Glutamatergic neuron (in vitro differentiated cells): ENCODE measurements around the gene P2RY2. TPM values are rescaled to one million over a fixed set of nuclear protein-coding genes. Genes with fewer than 3 reads are reported as not detected.
A peak's percentile ranks its signal among the peaks of the same experiment; 100 is the strongest.

ENCODE experiments used
- DNase-seq: peaks from one replicate; pipeline ENCODE4 v3.0.0; 2022
- H3K27ac Mint-ChIP-seq: one replicate; pipeline ENCODE4 v1.8.0; 2020; ENCODE audit warnings: mild to moderate bottlenecking, mixed read lengths, inconsistent platforms; ENCODE audit not compliant: unreplicated experiment
- H3K27me3 Mint-ChIP-seq: one replicate; pipeline ENCODE4 v1.8.0; 2020; ENCODE audit warnings: mild to moderate bottlenecking, moderate library complexity, mixed read lengths, inconsistent platforms; ENCODE audit not compliant: unreplicated experiment
- H3K36me3 Mint-ChIP-seq: one replicate; pipeline ENCODE4 v1.8.0; 2020; ENCODE audit warnings: mild to moderate bottlenecking, mixed read lengths, inconsistent platforms; ENCODE audit not compliant: unreplicated experiment
- H3K4me1 Mint-ChIP-seq: one replicate; pipeline ENCODE4 v1.8.0; 2020; ENCODE audit warnings: mild to moderate bottlenecking, low read depth, mixed read lengths, inconsistent platforms; ENCODE audit not compliant: unreplicated experiment
- H3K4me3 Mint-ChIP-seq: one replicate; pipeline ENCODE4 v1.8.0; 2020; ENCODE audit warnings: mild to moderate bottlenecking, mixed read lengths, inconsistent platforms; ENCODE audit not compliant: unreplicated experiment
- H3K9me3 Mint-ChIP-seq: one replicate; pipeline ENCODE4 v1.8.0; 2020; ENCODE audit warnings: mild to moderate bottlenecking, moderate library complexity, mixed read lengths, inconsistent platforms; ENCODE audit not compliant: unreplicated experiment
- CTCF ChIP-seq: fragments of 200-600 bp; sonication (generic); IDR thresholded peaks from one replicate; pipeline ENCODE4 v1.5.0; 2021; ENCODE audit not compliant: partially characterized antibody, unreplicated experiment
- total RNA-seq: library from RNA; stranded (reverse); fragmentation: NEBNext Ultra II Directional; extraction: Animal tissue kit (Norgen Biotek cat#: 25700); gene quantifications from one replicate; pipeline ENCODE4 v1.2.1, GENCODE V29; 2021; ENCODE audit not compliant: unreplicated experiment

The P2RY2 gene
- total RNA-seq, 1 donor from 2014 or later = 0.69 TPM

DNA sequence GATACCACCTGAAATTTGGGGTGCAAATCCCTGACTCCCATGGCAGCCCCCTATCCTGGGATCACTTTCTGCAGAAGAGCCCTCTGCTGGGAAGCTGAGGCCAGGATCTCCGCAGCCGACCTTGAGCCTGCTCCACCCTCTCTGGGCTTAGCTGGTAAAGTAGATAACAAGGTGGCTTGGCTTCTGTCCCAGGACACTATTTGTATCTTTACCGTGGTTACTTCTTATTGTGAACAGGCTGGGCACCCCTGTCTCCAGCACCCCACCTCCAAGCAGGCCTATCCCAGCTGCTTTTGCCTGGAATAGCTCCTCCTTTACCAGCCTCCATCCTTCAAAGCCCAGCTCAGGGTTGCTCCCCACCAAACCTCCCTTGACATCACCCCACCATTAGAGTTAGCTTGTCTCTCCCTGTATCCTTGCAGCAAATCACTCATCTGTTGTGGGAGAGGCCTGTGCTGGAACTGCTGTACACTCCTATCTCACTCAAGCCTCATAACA lies 35.2 kb upstream of the P2RY2 start:
- H3K4me1 Mint-ChIP-seq = no peaks in the 10 kb centered on the region
- peaks cover 2% of the 10 kb centered on the region for H3K27me3 Mint-ChIP-seq
- no peak for TF ChIP-seq CTCF
- no peaks in the 10 kb centered on the region for H3K9me3 Mint-ChIP-seq
- no peaks in the 10 kb centered on the region for H3K36me3 Mint-ChIP-seq
- DNase-seq = no peak
- no peak overlapping the region for H3K4me3 Mint-ChIP-seq
- H3K27ac Mint-ChIP-seq = no peak overlapping the region

GRCh38 chr11:73184953-73185671 lies 33.0 kb upstream of the P2RY2 start:
- Mint-ChIP-seq H3K27me3 (no peaks in the 10 kb centered on the region), H3K4me1 (peaks cover 1% of the 10 kb centered on the region), H3K36me3 (no peaks in the 10 kb centered on the region), H3K27ac (no peak overlapping the region), H3K9me3 (no peaks in the 10 kb centered on the region), H3K4me3 (no peak overlapping the region)
- peak; percentile 74 for TF ChIP-seq CTCF
- peak; percentile 79 for DNase-seq

DNA sequence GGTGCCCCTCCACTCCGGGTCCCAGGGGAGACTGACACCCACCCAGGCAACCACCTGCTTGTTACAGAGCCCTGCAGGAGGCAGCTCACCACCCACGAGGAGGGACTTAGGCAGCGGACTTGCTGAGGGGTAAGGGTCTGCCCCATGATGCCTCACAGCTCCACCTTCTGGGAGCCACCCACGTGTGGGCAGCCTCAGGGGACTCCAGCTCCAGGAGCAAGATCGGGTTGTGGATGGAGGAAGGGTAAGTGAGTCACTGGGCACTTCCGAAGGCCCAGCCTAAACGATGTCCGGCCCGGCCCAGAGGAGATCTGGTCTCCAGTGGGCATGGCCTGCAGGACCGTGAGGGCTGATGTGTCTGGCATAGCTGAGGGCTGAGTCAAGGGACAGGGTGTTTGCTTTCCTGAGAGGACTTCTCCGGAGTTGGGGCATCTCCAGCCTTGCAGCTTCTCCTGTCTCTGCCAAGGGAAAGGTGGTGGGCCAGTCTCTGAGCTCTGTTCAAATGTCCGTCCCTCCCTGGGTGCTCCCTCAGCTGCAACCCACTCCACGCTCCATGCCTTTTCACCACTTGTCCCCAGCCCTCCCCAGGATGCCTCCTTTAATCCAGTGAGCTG lies 32.3 kb upstream of the P2RY2 start:
- Mint-ChIP-seq H3K27ac (no peak overlapping the region), H3K36me3 (no peaks in the 10 kb centered on the region), H3K9me3 (no peaks in the 10 kb centered on the region), H3K27me3 (no peaks in the 10 kb centered on the region), H3K4me1 (peaks cover 2% of the 10 kb centered on the region), H3K4me3 (no peak overlapping the region)
- DNase-seq = no peak
- no peak for TF ChIP-seq CTCF

- Mint-ChIP-seq H3K4me3 (no peak overlapping the region), H3K27ac (no peak overlapping the region), H3K36me3 (no peaks in the 10 kb centered on the region), H3K27me3 (no peaks in the 10 kb centered on the region), H3K9me3 (no peaks in the 10 kb centered on the region), H3K4me1 (peaks cover 2% of the 10 kb centered on the region)
- DNase-seq = no peak
- TF ChIP-seq CTCF = no peak
Observed at GRCh38 chr11:73186294-73186850, 31.7 kb upstream of the P2RY2 start.

DNA sequence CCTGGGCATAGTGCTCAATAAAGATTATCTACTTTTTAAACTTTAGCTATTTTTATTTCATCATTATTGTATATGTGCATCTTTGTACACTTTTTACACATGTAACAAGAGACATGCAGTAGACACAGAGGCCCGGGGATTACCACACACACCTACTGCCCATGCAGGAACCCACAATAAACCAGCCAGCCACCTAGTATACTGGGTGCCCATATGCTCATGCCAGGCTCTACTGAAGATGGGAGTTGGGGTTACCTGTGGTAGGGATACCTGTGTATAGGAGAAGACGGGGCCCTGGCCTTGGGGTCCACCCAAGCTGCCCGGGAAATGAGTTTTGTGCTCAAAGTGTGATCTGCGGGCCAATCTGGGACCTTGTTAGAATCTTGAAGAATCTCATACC lies 31.2 kb upstream of the P2RY2 start:
- no peaks in the 10 kb centered on the region for H3K9me3 Mint-ChIP-seq
- H3K4me3 Mint-ChIP-seq = no peak overlapping the region
- H3K4me1 Mint-ChIP-seq = peaks cover 2% of the 10 kb centered on the region
- DNase-seq = no peak
- no peaks in the 10 kb centered on the region for H3K27me3 Mint-ChIP-seq
- H3K27ac Mint-ChIP-seq = no peak overlapping the region
- H3K36me3 Mint-ChIP-seq = no peaks in the 10 kb centered on the region
- no peak for TF ChIP-seq CTCF
